GM21786 (cell line): ENCODE data around the gene DDX52.
"Not testable (repeated sequence)": the region's sequence is repeated elsewhere in the genome, so short reads cannot be mapped to it uniquely, and the experiment has no call there.

ENCODE experiments used
- ATAC-seq: cut with Tn5 transposase; IDR thresholded peaks from one replicate; pipeline ENCODE4 v1.9.1; 2021; ENCODE audit not compliant: unreplicated experiment

The DDX52 gene

GRCh38 chr17:37643118-37643766 is at the start of gene DDX52:
Gene DDX52, minus strand, starts transcription at chr17:37643446. Its CDS starts 26 bp downstream, at chr17:37643420.
- ATAC-seq: peak; percentile 86

- no peak for ATAC-seq
Measured at GRCh38 chr17:37691807-37692206, 48.6 kb upstream of the DDX52 start.

DNA sequence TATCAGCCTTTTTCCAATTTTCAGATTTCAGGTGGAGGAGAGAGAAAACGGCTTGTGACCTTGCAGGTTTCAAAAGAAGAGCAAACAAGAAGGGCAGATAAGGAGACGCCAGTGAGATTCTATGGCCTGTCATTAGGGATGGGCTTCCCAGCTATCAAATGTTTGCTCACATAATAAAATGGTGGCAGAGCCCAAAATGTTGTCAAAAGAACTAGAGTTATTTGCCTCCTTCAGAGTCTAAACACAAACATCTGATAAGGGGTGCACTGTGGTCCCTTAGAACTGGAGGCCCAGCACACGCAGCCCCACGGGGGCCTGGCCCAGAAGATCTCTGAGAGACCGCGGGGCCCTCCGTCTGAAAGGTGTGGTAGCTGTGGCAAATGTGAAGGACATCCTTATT is 46.1 kb upstream of the DDX52 start:
- no peak for ATAC-seq

DNA sequence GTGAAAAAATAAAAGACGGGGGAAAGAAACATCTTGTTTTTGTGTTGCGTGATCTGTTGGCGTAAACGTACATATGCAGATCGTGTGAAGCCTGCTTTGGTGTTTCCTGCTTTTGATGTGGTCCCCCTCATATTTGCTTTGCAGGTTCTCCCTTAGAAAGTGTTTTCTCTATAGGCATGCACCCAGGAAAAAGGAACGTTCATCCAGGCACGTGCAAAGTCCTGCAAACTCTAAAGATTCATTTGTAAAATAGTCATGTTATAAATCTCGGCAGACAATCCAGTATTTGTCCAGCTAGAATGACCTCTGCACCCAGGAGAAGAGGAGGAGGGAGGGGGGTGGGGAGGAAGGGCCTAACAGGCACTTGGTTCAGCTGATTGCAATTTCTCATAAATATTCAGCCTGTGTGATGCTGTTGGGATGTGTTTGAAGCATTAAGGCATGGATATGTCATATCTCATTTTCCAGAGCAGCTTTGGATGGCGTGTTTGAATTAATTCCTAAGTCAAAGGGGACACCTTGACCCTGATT is 40.3 kb upstream of the DDX52 start:
- no peak for ATAC-seq

- ATAC-seq: no peak
Measured at GRCh38 chr17:37682007-37682406, 38.8 kb upstream of the DDX52 start.

DNA sequence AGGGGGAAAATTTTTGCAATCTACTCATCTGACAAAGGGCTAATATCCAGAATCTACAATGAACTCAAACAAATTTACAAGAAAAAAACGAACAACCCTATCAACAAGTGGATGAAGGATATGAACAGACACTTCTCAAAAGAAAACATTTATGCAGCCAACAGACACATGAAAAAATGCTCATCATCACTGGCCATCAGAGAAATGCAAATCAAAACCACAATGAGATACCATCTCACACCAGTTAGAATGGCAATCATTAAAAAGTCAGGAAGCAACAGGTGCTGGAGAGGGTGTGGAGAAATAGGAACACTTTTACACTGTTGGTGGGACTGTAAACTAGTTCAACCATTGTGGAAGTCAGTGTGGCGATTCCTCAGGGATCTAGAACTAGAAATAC is 36.7 kb upstream of the DDX52 start:
- not testable (repeated sequence) for ATAC-seq

DNA sequence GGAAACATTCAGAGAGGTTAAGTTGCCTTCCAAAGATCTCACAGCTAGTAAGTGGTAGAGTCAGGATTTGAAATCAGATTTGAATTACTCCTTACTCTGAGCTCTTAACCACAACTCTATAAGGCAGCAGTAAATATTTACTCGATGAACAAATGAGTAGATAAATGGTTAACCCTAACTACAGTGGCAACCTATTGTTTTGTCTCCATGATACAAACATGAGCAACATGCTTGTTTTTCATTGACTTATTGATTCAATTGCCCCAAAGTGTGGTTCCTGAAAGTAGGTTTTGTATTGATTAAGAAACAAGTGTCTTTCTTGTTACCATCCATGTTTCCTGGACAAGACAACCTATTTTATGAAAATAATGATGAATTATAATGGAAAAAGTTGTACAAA is 34.8 kb upstream of the DDX52 start:
- ATAC-seq: no peak

DNA sequence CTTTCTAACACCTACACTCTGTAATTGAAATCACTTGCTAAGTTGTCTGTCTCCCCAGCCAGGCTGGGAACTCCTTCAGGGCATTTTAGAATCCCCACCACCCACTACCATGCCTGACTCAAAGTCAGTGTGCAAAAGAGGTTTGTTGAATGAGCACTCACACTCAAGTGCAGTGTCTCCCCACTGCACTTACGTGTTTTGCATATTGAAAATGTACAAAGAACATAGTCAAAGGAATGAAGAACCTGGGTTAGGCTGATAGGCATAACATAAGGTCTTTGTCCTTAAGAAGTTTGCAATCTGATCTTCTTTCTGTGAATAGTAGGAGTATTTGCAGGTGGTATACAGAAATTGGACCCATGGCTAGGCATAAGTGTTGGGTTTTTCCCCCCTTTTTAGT is 33.8 kb upstream of the DDX52 start:
- no peak for ATAC-seq

GRCh38 chr17:37676115-37676925 is 33.1 kb upstream of the DDX52 start:
- no peak for ATAC-seq

DNA sequence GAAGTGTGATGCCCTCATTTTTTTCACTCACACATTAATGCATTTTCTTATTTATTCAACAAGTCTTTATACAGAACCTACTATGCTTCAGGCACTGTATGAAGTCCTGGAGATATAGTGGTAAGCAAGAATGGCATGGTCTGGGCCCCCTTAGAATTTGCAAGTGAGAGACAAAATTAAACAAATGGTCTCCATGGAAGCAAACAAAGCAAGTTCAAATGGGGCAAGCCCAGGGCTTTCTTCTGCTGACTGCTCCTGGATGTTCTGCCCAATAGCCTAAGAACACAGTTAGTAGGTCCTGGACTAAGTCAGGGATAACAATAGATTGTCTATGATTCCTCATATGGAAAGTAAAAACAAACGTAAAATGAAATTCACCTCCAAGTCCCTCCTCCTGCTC is 31.3 kb upstream of the DDX52 start:
- no peak for ATAC-seq

- no peak for ATAC-seq
Measured at GRCh38 chr17:37673386-37673785, 30.1 kb upstream of the DDX52 start.

GRCh38 chr17:37672548-37673078 is 29.4 kb upstream of the DDX52 start:
- no peak for ATAC-seq

DNA sequence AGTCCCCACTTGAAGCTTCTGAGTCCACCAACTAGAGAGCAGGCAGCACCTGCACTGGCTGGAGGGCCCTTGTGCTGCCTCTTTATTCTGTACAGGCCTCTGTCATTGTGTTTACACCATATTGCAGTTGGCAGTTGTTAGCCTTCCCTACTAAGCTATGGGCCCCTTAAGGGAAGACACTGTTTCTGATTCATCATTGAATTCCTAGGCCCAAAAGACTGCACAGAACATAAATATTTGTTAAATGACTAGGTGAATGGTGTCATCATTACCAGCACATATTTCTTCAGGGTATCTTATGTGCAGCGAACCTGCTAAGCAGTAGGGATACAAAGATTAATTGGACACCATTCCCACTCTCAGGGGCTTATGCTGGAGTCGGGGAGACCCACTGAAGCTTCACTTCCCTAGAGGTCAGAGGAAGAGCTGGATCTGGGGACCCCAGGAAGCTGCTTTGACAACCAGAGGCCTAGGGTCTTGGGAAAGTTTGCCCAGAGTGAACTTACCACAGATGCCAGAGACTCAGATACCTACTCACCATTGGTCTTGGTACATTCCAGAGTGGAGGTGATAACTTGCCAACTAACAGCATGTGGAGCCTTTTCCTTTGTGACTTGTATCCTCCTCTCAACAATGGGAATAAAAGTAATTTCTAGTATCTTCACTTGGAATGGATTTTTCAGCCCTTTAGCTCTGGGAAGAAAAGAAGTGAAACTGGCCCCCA is 28.7 kb upstream of the DDX52 start:
- no peak for ATAC-seq

- no peak for ATAC-seq
Measured at GRCh38 chr17:37671028-37671823, 28.0 kb upstream of the DDX52 start.

DNA sequence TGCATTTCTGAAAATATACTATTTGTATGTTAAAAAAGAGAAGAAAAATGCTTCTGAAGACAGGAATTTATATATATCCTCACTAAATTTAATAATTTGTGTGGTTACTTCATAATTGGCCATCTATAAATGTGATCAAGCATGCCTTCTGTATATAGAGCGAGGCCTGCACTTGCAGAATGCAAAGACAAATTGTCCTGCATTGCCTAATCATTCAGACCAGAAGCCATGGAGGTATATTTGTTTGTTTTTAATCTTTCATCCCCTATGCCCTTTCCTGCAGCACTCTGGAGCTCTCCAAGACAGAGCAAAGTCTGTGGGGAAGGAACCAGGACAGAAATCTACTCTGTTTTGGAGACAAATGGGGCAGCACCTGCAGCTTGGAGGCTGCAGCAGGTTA is 23.8 kb upstream of the DDX52 start:
- no peak for ATAC-seq

DNA sequence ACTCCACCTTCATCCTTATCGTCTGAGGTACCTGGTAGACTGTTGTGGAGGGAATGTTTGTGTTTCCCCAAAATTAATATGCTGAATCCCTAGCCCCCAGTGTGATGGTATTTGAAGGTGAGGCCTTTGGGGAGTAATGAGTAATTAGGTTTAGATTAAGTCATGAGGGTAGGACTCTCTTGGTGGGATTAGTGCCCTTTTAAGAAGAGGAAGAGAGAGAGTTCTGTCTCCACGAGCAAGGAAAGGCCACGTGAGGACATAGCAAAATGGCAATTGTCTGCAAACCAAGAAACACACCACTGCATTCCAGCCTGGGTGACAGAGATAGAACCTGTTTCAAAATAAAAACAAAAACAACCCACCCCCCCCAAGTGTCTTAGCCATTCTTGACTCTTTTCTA is 21.0 kb upstream of the DDX52 start:
- no peak for ATAC-seq

GRCh38 chr17:37662353-37662752 is 19.1 kb upstream of the DDX52 start:
- ATAC-seq: no peak

- no peak for ATAC-seq
Measured at GRCh38 chr17:37661400-37662014, 18.3 kb upstream of the DDX52 start.

GRCh38 chr17:37659925-37660324 is 16.7 kb upstream of the DDX52 start:
- ATAC-seq: no peak

- ATAC-seq: no peak
Measured at GRCh38 chr17:37657202-37657601, 14.0 kb upstream of the DDX52 start.
